AG08396 (cell line): ENCODE data around the gene GH2.

ENCODE experiments used
- DNase-seq: peaks from one replicate; pipeline ENCODE4 v3.0.0; 2012; ENCODE audit warnings: low spot score, mixed read lengths

GH2 gene

GRCh38 chr17:63840591-63841349 is 41.0 kb downstream of the GH2 start:
- DNase-seq, result no peak

DNA sequence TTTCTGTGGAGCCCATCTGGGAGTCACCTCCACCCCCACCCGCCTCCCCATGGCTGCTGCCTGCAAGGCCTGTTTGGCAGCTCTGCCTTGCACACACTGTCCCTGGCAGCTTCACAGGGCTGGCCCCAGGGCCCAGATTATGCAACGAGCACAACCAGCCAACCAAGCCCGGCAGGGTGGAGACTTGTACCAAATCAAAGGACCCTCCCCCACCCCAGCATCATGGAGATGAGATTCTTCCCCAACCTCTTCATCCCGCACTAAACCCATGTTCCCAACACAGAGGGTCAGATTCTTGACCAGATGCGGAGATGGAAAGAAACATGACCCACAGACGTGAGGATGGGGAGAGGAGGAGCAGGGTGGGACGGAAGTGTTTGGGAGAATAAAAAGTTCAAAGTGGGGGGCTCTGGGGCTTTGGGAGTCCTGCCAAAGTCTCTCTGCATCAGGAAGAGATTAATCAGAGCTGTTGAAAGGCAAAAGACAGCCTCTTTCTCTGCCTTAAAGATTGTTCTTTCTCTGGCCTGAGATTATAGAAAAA is 43.0 kb downstream of the GH2 start:
- peak; percentile 43 for DNase-seq

DNA sequence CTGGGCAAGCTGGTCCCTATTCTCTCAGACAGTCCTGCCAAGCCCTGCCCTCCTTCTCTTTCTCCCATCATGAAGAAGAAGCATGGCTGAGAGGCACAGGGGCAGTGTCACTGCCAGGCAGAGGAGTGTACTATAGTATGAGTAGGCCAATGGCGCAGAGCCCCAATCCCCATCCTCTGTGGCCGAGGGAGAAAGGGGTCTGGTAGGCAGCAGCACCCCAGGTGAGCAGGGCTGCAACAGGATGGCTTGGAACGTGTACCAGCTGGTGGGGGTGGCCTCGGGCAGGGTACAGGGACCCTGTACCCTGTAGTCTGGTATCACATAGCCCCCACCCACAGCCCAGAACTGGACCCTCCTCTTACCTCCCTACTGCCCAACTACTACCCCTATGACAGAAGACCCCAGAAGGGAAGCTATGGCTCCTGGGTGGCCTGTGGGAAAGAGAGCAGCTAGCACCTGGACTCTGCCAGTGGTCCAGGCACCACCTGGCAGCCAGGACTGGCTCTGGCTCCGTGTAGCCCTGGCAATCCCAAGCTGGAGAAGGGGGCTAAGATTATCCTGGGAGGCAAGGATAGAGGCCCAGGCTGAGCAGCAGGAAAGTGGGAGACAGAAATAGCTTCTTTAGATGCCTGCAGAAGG is 43.7 kb downstream of the GH2 start:
- DNase-seq, result no peak

- DNase-seq, result no peak
These were observed 44.3 kb downstream of the GH2 start for GRCh38 chr17:63837480-63837879.

DNA sequence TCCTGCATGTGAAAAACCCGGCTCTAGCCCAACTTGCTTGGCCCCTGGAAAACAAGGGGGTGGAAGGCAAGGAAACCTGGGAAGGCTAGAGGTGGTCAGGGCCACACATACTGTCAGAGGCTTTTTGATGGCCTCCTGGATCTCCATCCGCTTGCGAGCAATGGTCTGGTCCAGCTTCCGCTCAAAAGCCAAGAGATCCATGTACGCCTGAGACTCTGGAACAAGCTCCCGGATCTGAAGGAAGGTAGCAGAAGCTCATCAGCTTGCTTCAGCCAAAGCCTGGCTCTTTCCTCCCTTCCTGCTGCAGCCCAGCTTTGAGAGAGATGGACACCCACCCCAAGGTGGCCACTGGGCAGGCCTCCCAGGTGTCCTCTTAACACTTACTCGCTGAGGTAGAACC is 44.9 kb downstream of the GH2 start:
- no peak for DNase-seq

- no peak for DNase-seq
These were observed 46.5 kb downstream of the GH2 start for GRCh38 chr17:63835167-63835720.

- peak; percentile 73 for DNase-seq
These were observed 47.1 kb downstream of the GH2 start for GRCh38 chr17:63834431-63835166.

DNA sequence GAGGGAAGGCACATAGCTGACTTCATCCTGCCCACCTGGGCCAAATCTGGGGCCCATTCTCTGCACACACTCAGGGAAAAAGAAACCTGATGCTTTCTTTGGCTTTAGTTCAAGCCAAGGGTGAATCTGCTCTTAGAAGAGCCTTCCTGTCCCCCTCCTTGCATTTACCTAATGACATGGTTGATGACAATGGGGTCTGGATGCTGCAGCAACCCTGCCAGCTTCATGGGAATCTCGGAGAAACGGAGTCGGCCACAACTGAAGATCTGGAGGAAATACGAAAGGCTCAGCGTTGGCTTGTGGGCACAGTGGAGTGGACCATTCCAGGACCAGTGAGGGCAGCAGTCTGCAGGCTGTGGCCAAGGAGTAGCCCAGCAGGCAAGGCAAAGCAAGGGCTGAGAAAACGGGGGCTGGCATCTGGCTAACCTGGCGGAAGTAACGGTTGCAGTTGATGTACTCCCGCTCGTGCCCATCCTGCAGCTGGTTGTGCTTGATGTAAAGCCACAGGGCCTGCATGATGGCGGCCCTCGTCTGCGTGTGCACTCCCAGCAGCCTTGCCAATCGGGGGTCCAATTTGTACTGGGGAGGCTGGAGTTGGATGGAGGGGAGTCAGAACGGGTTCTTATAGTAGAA is 47.9 kb downstream of the GH2 start:
- DNase-seq, result no peak

GRCh38 chr17:63833026-63833740 is 48.6 kb downstream of the GH2 start:
- no peak for DNase-seq

- DNase-seq, result no peak
These were observed 49.3 kb downstream of the GH2 start for GRCh38 chr17:63832455-63832854.

DNA sequence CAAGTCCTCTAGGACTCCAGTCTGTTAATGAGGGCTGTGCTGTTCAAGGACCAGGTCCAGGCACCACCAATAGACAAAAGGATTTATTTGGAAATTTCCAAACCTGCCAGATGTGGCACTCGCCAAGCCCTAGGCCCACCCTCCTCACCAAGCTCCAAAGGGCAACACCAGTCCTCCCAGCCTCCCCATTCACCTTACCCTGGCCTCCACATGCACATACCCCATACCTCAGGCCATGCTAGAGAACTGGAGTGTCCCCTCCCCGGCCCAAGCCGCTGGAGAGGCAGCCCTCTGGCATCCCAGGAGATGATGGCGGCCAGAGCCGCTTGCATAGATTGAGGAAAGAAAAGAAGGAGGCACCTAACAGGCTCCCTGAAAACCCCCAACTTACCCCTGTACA is 49.7 kb downstream of the GH2 start:
- DNase-seq, result no peak

GRCh38 chr17:63831505-63831904 is 50.2 kb downstream of the GH2 start:
- no peak for DNase-seq

DNA sequence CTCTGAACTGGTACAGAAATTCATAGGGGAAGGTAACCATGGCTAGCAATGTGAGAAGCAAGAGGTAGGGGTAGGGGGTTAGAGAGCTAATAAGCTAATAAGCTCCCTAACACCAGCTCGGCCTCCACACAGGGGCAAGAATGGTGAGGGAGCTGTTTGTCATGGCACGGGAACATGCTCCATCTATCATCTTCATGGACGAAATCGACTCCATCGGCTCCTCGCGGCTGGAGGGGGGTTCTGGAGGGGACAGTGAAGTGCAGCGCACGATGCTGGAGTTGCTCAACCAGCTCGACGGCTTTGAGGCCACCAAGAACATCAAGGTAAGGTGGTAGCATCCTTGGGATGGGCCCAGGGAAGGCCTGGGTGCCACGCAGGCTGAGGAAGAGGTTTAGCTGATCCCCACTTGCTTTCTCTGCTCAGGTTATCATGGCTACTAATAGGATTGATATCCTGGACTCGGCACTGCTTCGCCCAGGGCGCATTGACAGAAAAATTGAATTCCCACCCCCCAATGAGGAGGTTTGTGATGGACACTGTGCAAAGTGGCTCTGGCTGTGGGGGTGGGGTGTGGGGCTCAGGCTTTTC is 50.7 kb downstream of the GH2 start:
- no peak for DNase-seq

- no peak for DNase-seq
These were observed 51.5 kb downstream of the GH2 start for GRCh38 chr17:63830278-63830677.
